Loucy (cell line): Measurements from ENCODE around the gene ZNF865.

Experiments
- H2AFZ ChIP-seq: fragments of 200-600 bp; sonication (generic); 2 replicates; pipeline ENCODE4 v1.6.0; 2016; ENCODE audit warnings: antibody characterized with exemption, mild to moderate bottlenecking, low read length, moderate library complexity
- H3F3A ChIP-seq: fragments of 200-600 bp; 2 replicates; pipeline ENCODE4 v1.6.0; 2016; ENCODE audit warnings: antibody characterized with exemption, low read depth, mild to moderate bottlenecking
- H3K27me3 ChIP-seq: fragments of 200-600 bp; sonication (generic); 2 replicates; pipeline ENCODE4 v1.6.1; 2014; ENCODE audit warnings: low read length, mild to moderate bottlenecking; ENCODE audit not compliant: insufficient read depth, poor library complexity, severe bottlenecking
- H3K36me3 ChIP-seq: fragments of 200-600 bp; sonication (generic); 2 replicates; pipeline ENCODE4 v1.6.1; 2016; ENCODE audit warnings: low read length; ENCODE audit not compliant: insufficient read depth
- H3K4me1 ChIP-seq: fragments of 200-600 bp; sonication (generic); 2 replicates; pipeline ENCODE4 v1.5.1; 2014; ENCODE audit warnings: low read length, mild to moderate bottlenecking; ENCODE audit not compliant: insufficient read depth, poor library complexity, severe bottlenecking
- H3K4me2 ChIP-seq: fragments of 200-600 bp; sonication (generic); 2 replicates; pipeline ENCODE4 v1.6.0; 2014; ENCODE audit warnings: antibody characterized with exemption, low read length, low read depth, mild to moderate bottlenecking; ENCODE audit not compliant: poor library complexity, severe bottlenecking
- H3K4me3 ChIP-seq: fragments of 200-600 bp; sonication (generic); 2 replicates; pipeline ENCODE4 v1.5.1; 2014; ENCODE audit warnings: low read length, mild to moderate bottlenecking, mixed read lengths; ENCODE audit not compliant: poor library complexity, severe bottlenecking
- H3K79me2 ChIP-seq: fragments of 200-600 bp; sonication (generic); 2 replicates; pipeline ENCODE4 v1.6.1; 2014; ENCODE audit warnings: low read length; ENCODE audit not compliant: insufficient read depth
- H3K9ac ChIP-seq: fragments of 200-600 bp; sonication (generic); 2 replicates; pipeline ENCODE4 v1.6.0; 2014; ENCODE audit warnings: mild to moderate bottlenecking, low read depth, low read length, moderate library complexity; ENCODE audit not compliant: poor library complexity, severe bottlenecking
- H3K9me2 ChIP-seq: fragments of 200-600 bp; sonication (generic); replicated peaks from 2 replicates; pipeline ENCODE4 v1.6.1; 2016; ENCODE audit warnings: low read depth, low read length, mixed read lengths
- H3K9me3 ChIP-seq: fragments of 200-600 bp; sonication (generic); 2 replicates; pipeline ENCODE4 v1.6.1; 2014; ENCODE audit warnings: mild to moderate bottlenecking, antibody characterized with exemption, low read length, low read depth; ENCODE audit not compliant: insufficient read depth
- H4K20me1 ChIP-seq: fragments of 200-600 bp; sonication (generic); 2 replicates; pipeline ENCODE4 v1.6.0; 2014; ENCODE audit warnings: antibody characterized with exemption, low read length, mild to moderate bottlenecking; ENCODE audit not compliant: insufficient read depth, poor library complexity, severe bottlenecking
- CTCF ChIP-seq: fragments of 200-600 bp; sonication (generic); conservative IDR thresholded peaks from 2 replicates; pipeline ENCODE4 v1.5.1; 2014; ENCODE audit warnings: mild to moderate bottlenecking, antibody characterized with exemption, low read length
- EZH2phosphoT487 ChIP-seq: fragments of 200-600 bp; IDR thresholded peaks from 2 replicates; pipeline ENCODE4 v1.6.1; 2018; ENCODE audit warnings: antibody characterized with exemption, mild to moderate bottlenecking, moderate library complexity, borderline replicate concordance

The ZNF865 gene

DNA sequence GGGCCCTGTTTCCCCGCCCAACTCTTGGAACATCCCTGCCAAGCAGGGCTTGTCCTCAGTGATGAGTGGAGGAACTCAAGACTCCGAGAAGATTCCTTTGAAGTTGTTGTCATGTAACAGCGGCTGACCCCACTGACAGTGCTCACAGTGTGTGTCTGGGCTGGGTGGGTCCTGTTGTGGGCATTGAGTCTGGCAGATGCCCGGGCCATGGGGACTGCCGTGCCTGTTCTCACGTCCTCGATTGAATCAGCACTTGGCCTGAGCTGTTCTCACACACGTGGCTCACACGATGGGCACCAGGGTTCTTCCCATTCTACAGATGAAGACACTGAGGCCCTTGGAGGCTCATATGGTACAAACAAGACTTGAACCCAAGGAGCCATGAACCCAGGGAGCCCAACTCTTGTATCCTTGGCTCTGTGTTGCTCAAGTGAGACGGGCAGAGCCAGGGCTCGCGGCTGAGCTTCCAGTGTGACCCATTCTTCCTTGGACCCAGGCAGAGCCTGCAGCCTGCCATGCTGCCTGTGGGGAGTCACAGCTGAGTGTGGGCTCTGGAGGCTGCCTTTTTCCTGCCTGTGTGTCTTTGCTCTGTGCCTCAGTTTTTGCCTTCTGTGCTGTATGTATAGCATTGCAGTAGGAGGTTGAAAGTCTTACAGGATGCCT is 61.0 kb downstream of the ZNF865 start:
- no peaks in the 10 kb centered on the region for H3K9me3 ChIP-seq
- H3K27me3 ChIP-seq = no peaks in the 10 kb centered on the region
- peaks cover 96% of the 10 kb centered on the region for H3K79me2 ChIP-seq
- no peak overlapping the region for H3K9ac ChIP-seq
- H3K4me2 ChIP-seq = no peak overlapping the region
- H3K9me2 ChIP-seq = no peaks in the 10 kb centered on the region
- peaks cover 92% of the 10 kb centered on the region for H4K20me1 ChIP-seq
- H3K4me1 ChIP-seq = no peaks in the 10 kb centered on the region
- no peak for TF ChIP-seq EZH2phosphoT487
- no peak for TF ChIP-seq CTCF
- H3K36me3 ChIP-seq = peaks cover 94% of the 10 kb centered on the region
- no peak overlapping the region for H3K4me3 ChIP-seq
- no peaks in the 10 kb centered on the region for H3F3A ChIP-seq
- H2AFZ ChIP-seq = no peak overlapping the region
